ENCODE data around the gene RNF217. TPM values are rescaled to one million over a fixed set of nuclear protein-coding genes. Genes with fewer than 3 reads are reported as not detected.
A peak's percentile ranks its signal among the peaks of the same experiment; 100 is the strongest.
"Not testable (repeated sequence)": the region's sequence is repeated elsewhere in the genome, so short reads cannot be mapped to it uniquely, and the experiment has no call there.

RNF217 gene
- total and polyA plus RNA-seq, 8 donors: 3.4 to 14.3 (median 8.0) TPM

DNA sequence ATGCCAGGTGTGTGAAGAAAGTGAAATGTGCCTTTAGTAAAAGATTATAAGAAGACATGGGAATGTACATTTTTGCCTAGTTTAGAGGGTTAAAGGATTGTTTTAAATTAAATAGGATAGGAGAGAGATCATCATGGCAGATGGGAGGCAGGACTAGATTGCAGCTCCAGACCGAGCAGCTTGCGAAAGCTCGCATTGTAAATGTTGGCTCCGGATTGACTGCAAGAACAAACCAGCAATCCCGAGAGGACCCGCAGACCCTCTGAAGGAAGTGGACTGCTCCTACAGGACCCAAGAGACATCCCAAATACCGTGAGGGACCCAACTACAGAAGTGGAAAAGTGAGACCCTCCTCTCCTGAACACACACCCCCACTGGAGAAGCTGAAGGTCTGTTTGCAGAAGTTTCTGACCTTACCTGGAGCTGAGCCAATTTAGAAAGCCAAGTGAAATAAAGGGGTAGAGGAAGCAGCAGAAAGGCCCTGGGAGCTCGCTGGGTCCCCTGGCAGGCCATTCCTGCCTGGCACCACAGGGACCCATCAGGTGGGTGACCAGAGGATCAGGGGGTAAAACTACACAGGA lies 161.3 kb downstream of the RNF217 start:
- Histone ChIP-seq H3K9me3 (no peaks in the 10 kb centered on the region), H3K27me3 (no peaks in the 10 kb centered on the region), H3K4me1 (no peaks in the 10 kb centered on the region), H3K27ac (no peak overlapping the region), H3K36me3 (no peaks in the 10 kb centered on the region), H3K4me3 (no peak overlapping the region)
- 85 to 90% methylated on average over 8 of the region's 8 CpGs for WGBS, 2 donors
- ATAC-seq (no peak), DNase-seq (no peak), FAIRE-seq (no peak)
- intact Hi-C loops (cut with DNase I): loop anchor here in 1 of 3 donors (5.0 kb wide), 1 partner anchor 256 kb away; no protein-coding TSS in a partner anchor
- TF ChIP-seq, protein P1, sequence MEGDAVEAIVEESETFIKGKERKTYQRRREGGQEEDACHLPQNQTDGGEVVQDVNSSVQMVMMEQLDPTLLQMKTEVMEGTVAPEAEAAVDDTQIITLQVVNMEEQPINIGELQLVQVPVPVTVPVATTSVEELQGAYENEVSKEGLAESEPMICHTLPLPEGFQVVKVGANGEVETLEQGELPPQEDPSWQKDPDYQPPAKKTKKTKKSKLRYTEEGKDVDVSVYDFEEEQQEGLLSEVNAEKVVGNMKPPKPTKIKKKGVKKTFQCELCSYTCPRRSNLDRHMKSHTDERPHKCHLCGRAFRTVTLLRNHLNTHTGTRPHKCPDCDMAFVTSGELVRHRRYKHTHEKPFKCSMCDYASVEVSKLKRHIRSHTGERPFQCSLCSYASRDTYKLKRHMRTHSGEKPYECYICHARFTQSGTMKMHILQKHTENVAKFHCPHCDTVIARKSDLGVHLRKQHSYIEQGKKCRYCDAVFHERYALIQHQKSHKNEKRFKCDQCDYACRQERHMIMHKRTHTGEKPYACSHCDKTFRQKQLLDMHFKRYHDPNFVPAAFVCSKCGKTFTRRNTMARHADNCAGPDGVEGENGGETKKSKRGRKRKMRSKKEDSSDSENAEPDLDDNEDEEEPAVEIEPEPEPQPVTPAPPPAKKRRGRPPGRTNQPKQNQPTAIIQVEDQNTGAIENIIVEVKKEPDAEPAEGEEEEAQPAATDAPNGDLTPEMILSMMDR (IDR thresholded peaks at IDR 0.05): no peak

DNA sequence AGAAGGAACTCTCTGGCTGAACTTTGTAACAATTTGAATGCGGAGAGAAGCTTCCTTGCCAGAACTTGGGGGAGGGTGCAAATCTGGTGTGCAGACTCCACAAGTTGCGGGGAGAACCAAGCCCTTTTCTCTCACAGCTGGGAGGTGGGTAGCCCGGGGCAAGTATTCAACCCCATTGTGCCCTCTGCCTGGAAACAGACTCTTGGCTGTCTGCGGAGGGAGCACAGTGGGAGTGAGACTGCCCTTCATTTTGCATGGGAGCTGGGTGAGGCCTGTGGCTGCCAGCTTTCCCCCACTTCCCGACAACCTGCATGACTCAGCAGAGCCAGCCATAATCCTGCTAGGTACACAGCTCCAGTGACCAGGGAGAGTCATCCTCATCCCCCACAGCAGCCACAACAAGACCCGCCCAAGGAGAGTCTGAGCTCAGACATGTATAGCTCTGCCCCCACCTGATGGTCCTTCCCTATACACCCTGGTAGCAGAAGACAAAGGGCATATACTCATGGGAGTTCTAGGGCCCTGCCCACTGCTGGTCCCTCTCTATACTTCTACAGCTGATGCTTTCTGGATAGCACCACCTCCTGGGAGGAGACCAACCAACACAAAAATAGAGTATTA lies 161.9 kb downstream of the RNF217 start:
- WGBS, 2 donors: 90 to 92% methylated on average over 6 of the region's 6 CpGs
- TF ChIP-seq, protein P1 (IDR thresholded peaks at IDR 0.05): no peak
- intact Hi-C loops (cut with DNase I): loop anchor here in 1 of 3 donors (5.0 kb wide), 1 partner anchor 257 kb away; no protein-coding TSS in a partner anchor
- no peaks in the 10 kb centered on the region for H3K4me1 ChIP-seq
- ATAC-seq (no peak), FAIRE-seq (no peak), DNase-seq (no peak)
- H3K27me3 ChIP-seq: no peaks in the 10 kb centered on the region
- H3K36me3 ChIP-seq: no peaks in the 10 kb centered on the region
- no peak overlapping the region for H3K4me3 ChIP-seq
- no peaks in the 10 kb centered on the region for H3K9me3 ChIP-seq
- H3K27ac ChIP-seq: no peak overlapping the region

DNA sequence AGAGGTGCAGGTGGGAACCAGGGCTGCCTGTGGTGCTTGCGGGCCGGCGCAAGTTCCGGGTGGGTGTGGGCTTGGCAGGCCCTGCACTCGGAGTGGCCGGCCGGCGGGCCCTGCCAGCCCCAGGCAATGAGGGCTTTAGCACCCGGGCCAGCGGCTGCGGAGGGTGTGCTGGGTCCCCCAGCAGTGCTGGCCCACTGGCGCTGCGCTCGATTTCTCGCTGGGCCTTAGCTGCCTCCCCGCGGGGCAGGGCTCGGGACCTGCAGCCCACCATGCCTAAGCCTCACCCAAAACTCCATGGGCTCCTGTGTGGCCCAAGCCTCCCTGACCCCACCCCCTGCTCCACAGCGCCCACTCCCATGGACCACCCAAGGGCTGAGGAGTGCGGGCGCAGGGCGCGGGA lies 163.6 kb downstream of the RNF217 start:
- 97% methylated on average over 17 to 23 of the region's 23 CpGs for WGBS, 2 donors
- H3K4me3 ChIP-seq; H3K27me3 ChIP-seq; H3K4me1 ChIP-seq; intact Hi-C loops (cut with DNase I); ATAC-seq; H3K9me3 ChIP-seq; H3K36me3 ChIP-seq; H3K27ac ChIP-seq; FAIRE-seq: not testable (repeated sequence)
- DNase-seq: peak in 1 of 6 donors; percentile 41

DNA sequence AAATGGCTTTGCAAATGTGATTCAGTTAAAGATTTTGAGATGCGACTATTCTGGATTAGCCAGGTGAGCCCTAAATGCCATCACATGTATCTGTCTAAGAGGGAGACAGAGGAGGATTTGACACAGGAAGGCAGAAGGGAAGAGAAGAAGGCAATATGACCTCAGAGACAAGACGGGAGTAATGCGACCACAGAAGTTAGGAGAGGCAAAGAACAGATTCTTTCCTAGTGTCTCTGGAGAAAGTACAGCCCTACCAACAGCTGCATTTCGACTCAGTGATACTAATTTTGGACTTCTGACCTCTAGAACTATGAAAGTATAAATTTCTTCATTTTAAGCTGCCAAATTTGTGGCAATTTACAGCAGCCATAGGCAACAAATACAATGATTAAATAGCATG lies 167.1 kb downstream of the RNF217 start:
- no peak for DNase-seq
- H3K36me3 ChIP-seq: no peaks in the 10 kb centered on the region
- FAIRE-seq: no peak

DNA sequence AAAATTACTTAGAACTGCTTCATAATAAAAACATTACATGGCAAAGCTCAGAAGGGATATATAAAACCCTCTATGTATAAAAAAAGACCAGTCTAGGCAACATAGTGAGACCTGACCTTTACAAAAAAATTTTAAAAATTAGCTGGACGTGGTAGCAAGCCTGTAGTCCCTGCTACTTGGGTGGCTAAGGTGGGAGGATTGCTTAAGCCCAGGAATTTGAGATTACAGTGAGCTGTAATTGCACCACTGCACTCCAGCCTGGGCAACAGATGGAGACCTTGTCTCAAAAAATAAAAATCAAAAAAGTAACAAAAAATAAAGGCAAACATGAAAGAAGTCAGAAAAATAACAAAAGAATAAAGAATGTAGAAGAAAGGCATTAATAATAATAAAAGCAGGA lies 169.8 kb downstream of the RNF217 start:
- Histone ChIP-seq H3K27ac (no peak overlapping the region), H3K27me3 (no peaks in the 10 kb centered on the region), H3K36me3 (no peaks in the 10 kb centered on the region), H3K4me3 (no peak overlapping the region), H3K4me1 (no peaks in the 10 kb centered on the region), H3K9me3 (no peaks in the 10 kb centered on the region)
- 66 to 74% methylated on average over 1 of the region's 1 CpG for WGBS, 2 donors
- DNase-seq (no peak), FAIRE-seq (no peak), ATAC-seq (no peak)
- TF ChIP-seq, protein P1 (IDR thresholded peaks at IDR 0.05): no peak
- intact Hi-C loops (cut with DNase I): no loop called here

More for the DNA sequence above, 167.1 kb downstream of the RNF217 start:
- no peak for ATAC-seq
- intact Hi-C loops (cut with DNase I): no loop called here
- H3K9me3 ChIP-seq: no peaks in the 10 kb centered on the region
- H3K4me3 ChIP-seq: no peak overlapping the region
- no peak overlapping the region for H3K27ac ChIP-seq
- H3K4me1 ChIP-seq: no peaks in the 10 kb centered on the region
- WGBS, 2 donors: 77 to 82% methylated on average over 4 of the region's 4 CpGs
- H3K27me3 ChIP-seq: no peaks in the 10 kb centered on the region
- TF ChIP-seq, protein P1 (IDR thresholded peaks at IDR 0.05): no peak
